ENCODE data around the gene COL4A3. TPM values are rescaled to one million over a fixed set of nuclear protein-coding genes. Genes with fewer than 3 reads are reported as not detected.

The COL4A3 gene
- total RNA-seq, 1 experiment from 2014 or later: 0.15 TPM

GRCh38 chr2:227148106-227148505 is 16.3 kb upstream of the COL4A3 start:
- H3K79me1 ChIP-seq (ENCODE audit: insufficient read depth, low read depth, low read length, poor library complexity, severe bottlenecking): no peaks in the 10 kb centered on the region
- H2AK5ac ChIP-seq (ENCODE audit: insufficient read length, low read length): no peak overlapping the region
- DNase-seq: no peak
- peaks cover 2 to 9% of the 10 kb centered on the region in 2 experiments; a peak in 2 of 4 replicates for H3K4me1 Mint-ChIP-seq
- WGBS (ENCODE audit: extremely low coverage, insufficient read length, low lambda C conversion rate): no CpG with 5 or more reads among the region's 2 CpGs
- H3K9ac ChIP-seq (ENCODE audit: extremely low read depth, insufficient read length, low read length): no peak overlapping the region
- H3K4me3 Mint-ChIP-seq: no peak overlapping the region
- H3K27ac Mint-ChIP-seq: no peak overlapping the region
- no peaks in the 10 kb centered on the region for H4K20me1 ChIP-seq (ENCODE audit: control insufficient read depth, insufficient read depth, insufficient read length)
- H3K14ac ChIP-seq (ENCODE audit: insufficient read depth, low read length): no peak overlapping the region
- no peak overlapping the region for H2AFZ ChIP-seq (ENCODE audit: low read length)
- no peak overlapping the region for H2BK15ac ChIP-seq (ENCODE audit: low read depth, low read length)
- H3K23me2 ChIP-seq (ENCODE audit: insufficient read length, low read depth, low read length, poor library complexity, severe bottlenecking): no peaks in the 10 kb centered on the region
- H2BK20ac ChIP-seq (ENCODE audit: low read depth, low read length, poor library complexity, severe bottlenecking): no peak overlapping the region
- H3K4ac ChIP-seq (ENCODE audit: low read depth, low read length): no peak overlapping the region
- H3K4me2 ChIP-seq (ENCODE audit: insufficient read depth, insufficient read length, low read length): no peak overlapping the region
- H3K36me3 Mint-ChIP-seq (ENCODE audit: insufficient read depth in 1 of 3, low read depth in 3 of 3): peaks cover 0 to 7% (median 0%) of the 10 kb centered on the region in 3 experiments; a peak in 1 of 7 replicates
- H3K56ac ChIP-seq (ENCODE audit: insufficient read length, low read depth, low read length): no peak overlapping the region
- no peak overlapping the region for H2BK12ac ChIP-seq (ENCODE audit: insufficient read length, low read depth, low read length)
- no peak overlapping the region for H3T11ph ChIP-seq (ENCODE audit: low read length)
- H2BK120ac ChIP-seq (ENCODE audit: low read depth, low read length, poor library complexity, severe bottlenecking): no peak overlapping the region
- H3K9me3 ChIP-seq (ENCODE audit: control insufficient read depth, low read depth, low read length): no peaks in the 10 kb centered on the region
- no peak overlapping the region for H3K27ac ChIP-seq (ENCODE audit: insufficient read length, low read depth, low read length)
- no peak for TF ChIP-seq CTCF (conservative IDR thresholded peaks at IDR 0.05)
- H3K79me2 ChIP-seq (ENCODE audit: insufficient read depth, low read length): no peaks in the 10 kb centered on the region
- no peak overlapping the region for H4K5ac ChIP-seq (ENCODE audit: insufficient read length, low read depth, low read length)
- H4K8ac ChIP-seq (replicated peaks; ENCODE audit: insufficient read length, low read depth, low read length): no peak overlapping the region
- no peak overlapping the region for H2BK5ac ChIP-seq (ENCODE audit: insufficient read length, low read length)
- no peaks in the 10 kb centered on the region for H3K4me1 ChIP-seq (ENCODE audit: insufficient read depth, low read length)
- no peak overlapping the region for H3K18ac ChIP-seq (ENCODE audit: insufficient read length, low read depth, low read length)
- H3K9me3 Mint-ChIP-seq: peaks cover 5 to 11% of the 10 kb centered on the region in 2 experiments; a peak in 4 of 5 replicates
- H3K27me3 Mint-ChIP-seq (ENCODE audit: low read depth): no peaks in the 10 kb centered on the region
- H3K23ac ChIP-seq (ENCODE audit: insufficient read length, low read depth, low read length): no peak overlapping the region
- no peak overlapping the region for H4K91ac ChIP-seq (ENCODE audit: insufficient read length, low read depth, low read length)
- H3K27me3 ChIP-seq (ENCODE audit: insufficient read depth, low read length): no peaks in the 10 kb centered on the region
